ENCODE results near the gene NLRP14.

NLRP14 gene

GRCh38 chr11:7020183-7020917, at the start of gene NLRP14, which contains the start of gene ZNF214:
Gene NLRP14 (plus strand): TSS chr11:7020479. CDS start chr11:7038587, 18,108 bp downstream.
Gene ZNF214 (minus strand): TSS chr11:7020346. CDS start chr11:7002835, 17,511 bp downstream.
- peak; percentile 93 for DNase-seq (ENCODE audit: low read depth)

DNA sequence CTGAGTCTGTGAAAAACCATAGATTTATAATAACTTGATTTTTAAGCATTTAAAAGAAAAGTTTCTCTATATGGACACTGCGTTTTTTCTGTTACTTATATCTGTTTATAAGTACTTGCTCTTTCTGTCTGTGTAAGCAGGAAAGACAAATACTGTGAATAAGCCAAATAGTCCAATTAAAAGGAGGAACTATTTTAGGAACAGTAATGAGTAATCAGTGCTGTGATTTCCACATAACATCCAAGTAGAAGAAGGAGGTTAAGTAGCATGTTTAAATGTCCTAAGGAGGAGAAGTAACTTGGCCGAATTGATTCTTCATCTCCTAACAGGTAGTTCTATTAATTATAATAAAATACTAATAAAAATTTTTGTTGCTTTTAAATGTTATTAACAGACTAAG, 40.9 kb upstream of the NLRP14 start:
- DNase-seq (ENCODE audit: low read depth), result peak; percentile 52

DNA sequence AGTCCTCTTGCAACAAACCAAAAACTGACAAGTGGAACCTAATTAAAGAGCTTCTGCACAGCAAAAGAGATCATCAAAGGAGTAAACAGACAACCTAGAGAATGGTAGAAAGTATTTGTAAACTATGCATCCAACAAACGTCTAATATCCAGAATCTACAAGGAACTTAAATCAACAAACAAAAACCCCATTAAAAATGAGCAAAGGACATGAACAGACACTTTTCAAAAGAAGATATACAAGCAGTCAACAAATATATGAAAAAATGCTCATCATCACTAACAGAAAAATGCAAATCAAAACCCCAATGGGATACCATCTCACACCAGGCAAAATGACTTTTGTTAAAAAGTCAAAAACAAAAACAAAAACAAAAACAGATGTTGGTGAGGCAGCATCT, 33.8 kb upstream of the NLRP14 start:
- no peak for DNase-seq (ENCODE audit: low read depth)

DNA sequence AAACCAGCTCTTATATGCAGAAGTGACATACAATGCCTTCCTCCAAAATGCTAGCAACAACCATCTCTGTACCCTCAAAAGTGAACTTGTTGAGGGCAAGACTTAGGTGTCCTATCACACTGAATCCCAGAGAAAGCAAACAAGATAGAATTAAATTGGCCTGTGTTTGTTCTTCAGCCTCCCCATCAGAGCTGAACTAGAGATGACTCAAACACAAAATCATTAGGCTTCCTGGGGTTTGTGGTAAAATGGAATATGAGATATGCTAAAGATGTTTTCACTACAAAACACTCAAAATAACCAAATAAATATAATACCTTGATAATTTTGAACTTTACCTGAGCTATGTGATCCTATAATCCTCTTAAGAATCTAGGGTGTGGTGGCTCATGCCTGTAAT, 31.8 kb upstream of the NLRP14 start:
- DNase-seq (ENCODE audit: low read depth), result no peak

GRCh38 chr11:6991227-6991626, 29.1 kb upstream of the NLRP14 start:
- no peak for DNase-seq (ENCODE audit: low read depth)

- peak; percentile 78 for DNase-seq (ENCODE audit: low read depth)
These were observed 28.3 kb upstream of the NLRP14 start for GRCh38 chr11:6992026-6992425.

- DNase-seq (ENCODE audit: low read depth), result peak; percentile 92
These were observed 27.5 kb upstream of the NLRP14 start for GRCh38 chr11:6992457-6993417.

- DNase-seq (ENCODE audit: low read depth), result no peak
These were observed 24.6 kb upstream of the NLRP14 start for GRCh38 chr11:6995703-6996102.

- DNase-seq (ENCODE audit: low read depth), result no peak
These were observed 15.8 kb upstream of the NLRP14 start for GRCh38 chr11:7004482-7004881.

GRCh38 chr11:7014118-7014517, 6.2 kb upstream of the NLRP14 start:
- no peak for DNase-seq (ENCODE audit: low read depth)

DNA sequence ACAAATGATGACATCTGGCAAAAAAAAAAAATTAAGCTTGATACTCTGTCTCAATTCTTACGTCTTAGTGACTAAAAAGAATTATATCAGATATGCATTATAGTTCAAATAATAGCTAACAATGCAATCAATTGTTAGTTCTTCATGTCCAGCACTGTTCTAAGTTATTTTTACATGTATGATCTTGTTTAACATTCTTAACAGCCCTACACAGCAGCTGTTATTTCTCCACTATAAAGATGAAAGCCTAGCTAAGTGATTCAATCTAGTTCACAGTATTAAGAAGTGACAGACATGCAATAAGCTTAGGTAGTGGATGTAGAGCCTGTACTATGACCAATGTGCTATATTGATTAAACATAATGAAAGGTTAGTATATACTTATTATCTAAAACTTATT, 4.3 kb upstream of the NLRP14 start:
- no peak for DNase-seq (ENCODE audit: low read depth)

- DNase-seq (ENCODE audit: low read depth), result peak; percentile 14
These were observed 638 bp upstream of the NLRP14 start for GRCh38 chr11:7019500-7020182.

DNA sequence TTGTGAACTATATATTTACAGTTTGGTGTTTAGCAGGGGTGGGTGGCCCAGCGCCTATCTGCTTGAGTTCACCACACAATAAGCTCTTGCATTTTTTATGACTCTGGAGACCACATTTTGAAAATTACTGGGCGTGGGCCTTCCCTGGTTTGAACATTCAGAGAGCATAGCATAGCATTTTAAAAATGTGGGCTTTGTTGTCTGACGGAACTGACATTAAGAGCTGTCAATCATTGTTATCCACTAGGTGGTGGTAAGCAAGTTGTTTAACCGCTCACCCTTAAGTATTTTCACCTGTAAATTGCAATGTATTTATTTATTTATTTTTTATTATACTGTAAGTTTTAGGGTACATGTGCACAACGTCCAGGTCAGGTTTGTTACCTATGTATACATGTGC, 1.0 kb downstream of the NLRP14 start:
- DNase-seq (ENCODE audit: low read depth), result no peak

- no peak for DNase-seq (ENCODE audit: low read depth)
These were observed 7.9 kb downstream of the NLRP14 start for GRCh38 chr11:7028141-7028540.

GRCh38 chr11:7030836-7031235, 10.6 kb downstream of the NLRP14 start:
- DNase-seq (ENCODE audit: low read depth), result no peak

GRCh38 chr11:7031471-7031871, 11.2 kb downstream of the NLRP14 start:
- DNase-seq (ENCODE audit: low read depth), result no peak

GRCh38 chr11:7032692-7033091, 12.4 kb downstream of the NLRP14 start:
- no peak for DNase-seq (ENCODE audit: low read depth)

- no peak for DNase-seq (ENCODE audit: low read depth)
These were observed 13.7 kb downstream of the NLRP14 start for GRCh38 chr11:7034019-7034418.

- DNase-seq (ENCODE audit: low read depth), result peak; percentile 79
These were observed 26.3 kb downstream of the NLRP14 start for GRCh38 chr11:7046474-7047175.

- DNase-seq (ENCODE audit: low read depth), result no peak
These were observed 29.9 kb downstream of the NLRP14 start for GRCh38 chr11:7050191-7050590.

DNA sequence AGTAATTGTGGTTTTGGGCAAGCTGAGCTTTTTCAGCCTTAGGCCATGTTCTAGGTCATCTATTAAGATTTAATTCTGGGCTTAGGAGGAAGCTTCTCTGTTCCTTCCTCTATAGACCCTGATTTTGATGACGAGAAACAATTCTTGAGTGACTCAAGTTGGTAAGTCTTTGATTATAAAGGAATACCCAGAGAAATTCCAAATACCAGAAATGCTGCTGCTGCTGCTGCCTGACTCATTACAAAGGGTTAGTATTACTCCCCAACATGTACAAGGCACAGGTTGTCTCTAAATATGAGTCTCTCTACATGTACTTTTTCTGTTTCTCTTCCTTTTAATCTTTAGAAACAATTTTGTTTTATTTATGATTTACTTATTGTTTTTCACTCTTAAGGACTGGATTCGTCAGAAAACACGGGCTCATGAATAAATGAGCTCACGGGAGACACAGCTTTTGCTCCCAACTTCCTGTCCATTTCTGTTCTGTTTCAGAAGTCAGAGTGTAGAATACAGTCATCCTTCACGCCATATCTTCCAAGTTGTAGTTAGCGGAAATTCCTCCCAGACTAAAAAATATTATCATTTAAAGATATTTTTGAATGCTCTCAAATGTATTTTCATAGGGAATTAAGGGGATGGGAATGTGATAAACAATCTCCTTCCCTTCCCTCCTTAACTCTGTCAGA, 36.7 kb downstream of the NLRP14 start:
- no peak for DNase-seq (ENCODE audit: low read depth)
